GM21515 (cell line): ENCODE results near the gene CA9.

Experiments
- ATAC-seq: cut with Tn5 transposase; IDR thresholded peaks from one replicate; pipeline ENCODE4 v1.9.1; 2021; ENCODE audit not compliant: unreplicated experiment

CA9 gene

GRCh38 chr9:35651956-35652828, 21.5 kb upstream of the CA9 start:
- no peak for ATAC-seq

DNA sequence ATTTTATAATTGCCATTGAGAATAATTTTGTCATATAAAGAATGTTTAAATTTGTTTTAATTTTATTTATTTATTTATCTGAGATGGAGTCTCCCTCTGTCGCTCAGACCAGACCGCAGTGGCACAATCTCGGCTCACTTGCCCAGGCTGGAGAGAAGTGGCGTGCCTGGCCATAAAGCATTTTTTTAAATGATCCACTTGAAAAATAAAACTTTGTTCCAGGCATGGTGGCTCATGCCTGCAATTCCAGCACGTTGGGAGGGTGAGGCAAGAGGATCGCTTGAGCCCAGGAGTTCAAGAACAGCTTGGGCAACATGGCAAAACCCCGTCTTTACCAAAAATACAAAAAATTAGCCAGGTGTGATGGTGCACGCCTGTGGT, 20.9 kb upstream of the CA9 start:
- ATAC-seq, result no peak

GRCh38 chr9:35653611-35654010, 20.1 kb upstream of the CA9 start:
- no peak for ATAC-seq

- no peak for ATAC-seq
Measured at GRCh38 chr9:35656348-35656747, 17.4 kb upstream of the CA9 start.

GRCh38 chr9:35656831-35657545, 16.7 kb upstream of the CA9 start:
- ATAC-seq, result no peak

- ATAC-seq, result peak; percentile 80
Measured at GRCh38 chr9:35657546-35658136, 16.1 kb upstream of the CA9 start, which contains the start of gene RMRP. Gene RMRP, minus strand, starts transcription at chr9:35658019.

DNA sequence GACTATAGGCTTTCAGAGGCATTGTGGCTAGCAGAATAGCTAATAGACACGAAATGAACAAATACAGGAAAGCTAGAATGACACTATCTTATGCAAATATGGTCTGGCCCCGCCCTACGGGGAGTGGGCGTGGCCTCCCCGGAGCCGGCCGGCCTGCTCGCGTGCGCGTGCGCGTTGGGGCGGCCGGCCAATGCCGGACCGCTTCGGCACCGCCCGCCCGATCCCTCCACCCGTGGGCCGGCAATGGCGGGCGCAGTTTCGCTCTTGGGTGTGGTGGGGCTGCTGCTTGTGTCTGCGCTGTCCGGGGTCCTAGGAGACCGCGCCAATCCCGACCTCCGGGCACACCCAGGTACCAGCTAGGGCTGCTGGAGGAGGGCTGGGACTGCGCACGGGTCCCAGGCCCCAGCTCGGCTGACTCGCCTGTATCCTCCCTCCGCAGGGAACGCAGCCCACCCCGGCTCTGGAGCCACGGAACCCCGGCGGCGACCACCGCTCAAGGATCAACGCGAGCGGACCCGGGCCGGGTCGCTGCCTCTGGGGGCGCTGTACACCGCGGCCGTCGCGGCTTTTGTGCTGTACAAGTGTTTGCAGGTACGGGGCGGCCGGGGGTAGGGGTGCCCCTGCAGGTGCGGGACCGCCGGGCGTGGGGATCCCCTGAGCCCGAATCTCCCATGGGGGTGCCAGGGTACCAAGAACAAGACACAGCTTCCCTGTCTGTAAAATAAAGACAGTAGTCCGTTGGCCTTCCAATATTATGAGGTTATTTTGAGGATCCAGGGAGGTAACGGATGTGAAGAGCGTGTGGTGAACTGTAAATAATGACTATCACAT, 15.4 kb upstream of the CA9 start, which contains the start of gene CCDC107:
CCDC107 (plus strand) TSS at position 156 of the 831 bp plus-strand sequence; CDS start at position 244, 88 bp downstream.
- ATAC-seq, result peak; percentile 57

GRCh38 chr9:35658968-35659220, 14.8 kb upstream of the CA9 start:
- no peak for ATAC-seq

- ATAC-seq, result no peak
Measured at GRCh38 chr9:35659340-35659739, 14.4 kb upstream of the CA9 start.

DNA sequence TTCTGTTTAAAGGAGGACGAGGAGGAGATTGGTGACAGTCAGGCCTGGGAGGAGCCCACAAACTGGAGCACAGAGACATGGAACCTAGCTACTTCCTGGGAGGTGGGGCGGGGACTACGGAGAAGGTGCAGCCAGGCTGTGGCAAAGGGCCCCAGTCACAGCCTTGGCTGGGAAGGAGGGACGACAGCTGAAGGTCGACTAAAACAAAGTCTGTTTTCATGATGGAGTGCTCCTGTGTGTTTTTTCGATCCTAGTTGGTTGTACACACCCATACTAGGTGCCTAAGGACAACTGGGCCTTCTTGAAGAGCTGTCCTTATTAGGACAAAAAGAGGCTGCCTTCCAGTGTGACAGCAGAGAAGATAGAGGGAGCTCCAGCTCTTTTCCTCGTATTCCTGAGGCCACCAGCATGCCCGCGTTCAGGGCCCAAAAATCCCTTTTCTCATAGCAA, 12.7 kb upstream of the CA9 start:
- ATAC-seq, result no peak

DNA sequence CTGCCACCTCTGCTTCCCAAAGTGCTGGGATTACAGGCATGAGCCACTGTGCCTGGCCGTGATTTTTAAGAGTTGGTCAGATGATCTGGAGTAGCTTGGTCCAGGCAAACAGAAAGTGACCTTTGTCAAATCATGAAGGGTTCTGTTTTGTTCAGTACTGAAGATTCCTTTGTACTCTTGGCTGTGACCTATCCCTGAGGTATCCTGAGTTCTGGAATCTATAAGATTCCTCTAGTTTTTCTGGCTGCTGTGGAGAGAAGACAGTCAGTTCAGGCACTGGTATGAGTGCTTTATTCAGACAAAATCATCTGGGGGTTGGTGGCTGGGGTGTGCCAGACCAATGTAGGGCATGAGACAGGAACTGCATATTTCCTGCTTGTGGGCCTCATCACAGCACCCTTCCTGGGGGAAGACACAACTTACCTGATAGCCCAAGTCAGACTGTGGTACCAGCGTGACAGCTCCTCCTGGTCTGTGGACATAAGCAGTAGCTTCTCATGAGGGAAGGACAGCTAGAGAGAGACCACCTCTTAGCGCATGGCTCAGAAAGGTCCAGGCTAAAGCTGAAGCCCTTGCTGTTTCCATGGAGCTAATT, 11.9 kb upstream of the CA9 start:
- no peak for ATAC-seq

- ATAC-seq, result no peak
Measured at GRCh38 chr9:35662437-35662836, 11.3 kb upstream of the CA9 start.

- peak; percentile 61 for ATAC-seq
Measured at GRCh38 chr9:35664531-35665470, 8.9 kb upstream of the CA9 start, which contains the start of gene ARHGEF39. Gene ARHGEF39, minus strand, starts transcription at chr9:35665195. Its CDS starts 26 bp downstream, at chr9:35665169.

DNA sequence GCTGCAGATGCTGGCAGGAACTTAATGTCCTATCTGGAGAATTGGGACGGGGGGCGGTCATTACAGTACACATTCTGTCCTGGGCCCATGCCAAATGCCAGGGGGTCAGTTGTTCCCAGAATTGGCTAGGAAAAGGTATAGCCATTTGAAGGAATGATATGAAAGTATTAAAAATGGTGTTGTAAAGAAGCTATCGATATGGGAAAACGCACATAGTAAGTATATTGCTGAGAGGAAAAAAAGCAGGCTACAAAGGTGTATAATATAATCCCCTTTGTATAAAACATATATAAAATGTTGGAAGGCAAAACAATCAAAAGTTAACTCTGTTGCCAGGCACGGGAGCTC, 8.3 kb upstream of the CA9 start:
- ATAC-seq, result no peak

- ATAC-seq, result no peak
Measured at GRCh38 chr9:35666045-35666444, 7.7 kb upstream of the CA9 start.

- no peak for ATAC-seq
Measured at GRCh38 chr9:35666549-35666948, 7.2 kb upstream of the CA9 start.

DNA sequence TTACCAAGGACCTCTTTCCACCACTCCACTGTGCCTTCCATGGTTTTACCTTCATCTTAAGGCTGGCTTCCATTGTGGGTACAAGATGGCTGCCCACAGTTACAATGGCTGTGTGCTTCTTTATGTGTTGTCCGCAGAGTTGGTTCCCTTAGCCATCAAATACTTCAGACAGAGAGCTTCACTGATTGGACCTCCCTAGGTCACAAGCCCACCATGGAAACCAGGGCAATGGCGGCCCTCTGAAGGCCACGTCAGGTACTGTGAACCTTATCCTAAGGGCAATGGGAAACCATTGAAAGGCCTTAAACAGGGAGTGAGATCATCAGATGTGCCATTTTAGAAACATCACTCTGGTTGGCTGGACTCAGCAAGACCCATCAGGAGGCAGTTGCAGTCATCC, 5.8 kb upstream of the CA9 start:
- ATAC-seq, result no peak

GRCh38 chr9:35669331-35670145, 4.2 kb upstream of the CA9 start:
- ATAC-seq, result no peak

GRCh38 chr9:35674025-35674361, 265 bp downstream of the CA9 start:
- no peak for ATAC-seq
